Measurements from ENCODE around the gene METRNL. TPM values are rescaled to one million over a fixed set of nuclear protein-coding genes. Genes with fewer than 3 reads are reported as not detected.

METRNL gene
- total RNA-seq, 1 experiment from 2014 or later: 30.6 TPM

- no TSS peak for BruUV-seq (replicated peaks)
- POLR2A ChIA-PET (ENCODE audit: unreplicated experiment): no interaction called here
- ATAC-seq: no peak
- Histone ChIP-seq H3K4me2 (ENCODE audit: low read length) (no peak overlapping the region), H3K9me3 (ENCODE audit: low read length) (no peaks in the 10 kb centered on the region), H3K4me3 (ENCODE audit: low read length) (no peak overlapping the region), H3K9ac (ENCODE audit: low read length) (no peak overlapping the region), H3K9me2 (replicated peaks; ENCODE audit: low read length) (no peaks in the 10 kb centered on the region), H2AFZ (ENCODE audit: low read length) (no peak overlapping the region), H3K79me2 (ENCODE audit: low read length) (no peaks in the 10 kb centered on the region), H3K27me3 (ENCODE audit: low read length) (peaks cover 11% of the 10 kb centered on the region), H4K20me1 (ENCODE audit: low read length) (no peaks in the 10 kb centered on the region), H3K27ac (ENCODE audit: low read length) (no peak overlapping the region), H3K4me1 (ENCODE audit: insufficient read depth, low read length) (no peaks in the 10 kb centered on the region), H3K36me3 (ENCODE audit: low read depth, low read length) (no peaks in the 10 kb centered on the region), H3F3A (ENCODE audit: low read length, unreplicated experiment) (no peaks in the 10 kb centered on the region)
- no peak for DNase-seq
- intact Hi-C loops (cut with micrococcal nuclease): no loop called here
- no peak for TF ChIP-seq EZH2 (IDR thresholded peaks at IDR 0.05; ENCODE audit: low read length, unreplicated experiment)
- TF ChIP-seq EZH2phosphoT487 (IDR thresholded peaks at IDR 0.05; ENCODE audit: borderline replicate concordance, low read length): no peak
- TF ChIP-seq, protein P1, sequence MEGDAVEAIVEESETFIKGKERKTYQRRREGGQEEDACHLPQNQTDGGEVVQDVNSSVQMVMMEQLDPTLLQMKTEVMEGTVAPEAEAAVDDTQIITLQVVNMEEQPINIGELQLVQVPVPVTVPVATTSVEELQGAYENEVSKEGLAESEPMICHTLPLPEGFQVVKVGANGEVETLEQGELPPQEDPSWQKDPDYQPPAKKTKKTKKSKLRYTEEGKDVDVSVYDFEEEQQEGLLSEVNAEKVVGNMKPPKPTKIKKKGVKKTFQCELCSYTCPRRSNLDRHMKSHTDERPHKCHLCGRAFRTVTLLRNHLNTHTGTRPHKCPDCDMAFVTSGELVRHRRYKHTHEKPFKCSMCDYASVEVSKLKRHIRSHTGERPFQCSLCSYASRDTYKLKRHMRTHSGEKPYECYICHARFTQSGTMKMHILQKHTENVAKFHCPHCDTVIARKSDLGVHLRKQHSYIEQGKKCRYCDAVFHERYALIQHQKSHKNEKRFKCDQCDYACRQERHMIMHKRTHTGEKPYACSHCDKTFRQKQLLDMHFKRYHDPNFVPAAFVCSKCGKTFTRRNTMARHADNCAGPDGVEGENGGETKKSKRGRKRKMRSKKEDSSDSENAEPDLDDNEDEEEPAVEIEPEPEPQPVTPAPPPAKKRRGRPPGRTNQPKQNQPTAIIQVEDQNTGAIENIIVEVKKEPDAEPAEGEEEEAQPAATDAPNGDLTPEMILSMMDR (conservative IDR thresholded peaks at IDR 0.05; ENCODE audit: low read depth, low read length): no peak
- CTCF ChIA-PET: no interaction called here
Measured at GRCh38 chr17:83125515-83126274, 46.3 kb downstream of the METRNL start.

- no peak overlapping the region for H3K4me3 ChIP-seq (ENCODE audit: low read length)
- H3K9ac ChIP-seq (ENCODE audit: low read length): no peak overlapping the region
- no peak overlapping the region for H2AFZ ChIP-seq (ENCODE audit: low read length)
- ChIA-PET CTCF (no interaction called here), POLR2A (ENCODE audit: unreplicated experiment) (no interaction called here)
- no peak overlapping the region for H3K4me2 ChIP-seq (ENCODE audit: low read length)
- BruUV-seq (replicated peaks): no TSS peak
- no peaks in the 10 kb centered on the region for H3K79me2 ChIP-seq (ENCODE audit: low read length)
- H3K27me3 ChIP-seq (ENCODE audit: low read length): peaks cover 11% of the 10 kb centered on the region
- DNase-seq (no peak), ATAC-seq (no peak)
- no peak overlapping the region for H3K27ac ChIP-seq (ENCODE audit: low read length)
- no peaks in the 10 kb centered on the region for H3K4me1 ChIP-seq (ENCODE audit: insufficient read depth, low read length)
- H3K36me3 ChIP-seq (ENCODE audit: low read depth, low read length): no peaks in the 10 kb centered on the region
- no peaks in the 10 kb centered on the region for H3K9me3 ChIP-seq (ENCODE audit: low read length)
- no peaks in the 10 kb centered on the region for H3K9me2 ChIP-seq (replicated peaks; ENCODE audit: low read length)
- TF ChIP-seq EZH2 (IDR thresholded peaks at IDR 0.05; ENCODE audit: low read length, unreplicated experiment) (no peak), EZH2phosphoT487 (IDR thresholded peaks at IDR 0.05; ENCODE audit: borderline replicate concordance, low read length) (no peak)
- TF ChIP-seq, protein P1 (conservative IDR thresholded peaks at IDR 0.05; ENCODE audit: low read depth, low read length): no peak
- no peaks in the 10 kb centered on the region for H3F3A ChIP-seq (ENCODE audit: low read length, unreplicated experiment)
- intact Hi-C loops (cut with micrococcal nuclease): no loop called here
- no peaks in the 10 kb centered on the region for H4K20me1 ChIP-seq (ENCODE audit: low read length)
Measured at GRCh38 chr17:83126275-83126811, 46.9 kb downstream of the METRNL start.

All from PC-3 (cell line).